Spleen (tissue), 11 donors: Measurements from ENCODE around the gene ZNF385B. TPM values are rescaled to one million over a fixed set of nuclear protein-coding genes. Genes with fewer than 3 reads are reported as not detected.

Experiments used
- DNase-seq: peaks from one replicate; pipeline ENCODE4 v3.0.0-alpha.2; 2020
- H3K27ac ChIP-seq, 8 donors: fragments of 200-600 bp; sonication (generic) in 7 of 8; 1 replicate in 4 of 8; 2 replicates in 4 of 8; pipeline versions ENCODE4 v1.5.0 to v1.8.0; 2016 to 2021; ENCODE audit warnings: inconsistent platforms in 4 of 8, mild to moderate bottlenecking in 4 of 8, moderate library complexity in 1 of 8
- H3K27me3 ChIP-seq, 7 donors: fragments of 200-600 bp; sonication (generic) in 6 of 7; replicated peaks in 1 of 7; 1 replicate in 4 of 7; 2 replicates in 3 of 7; pipeline versions ENCODE4 v1.5.0 to v1.8.0; 2016 to 2021; ENCODE audit warnings: inconsistent platforms in 3 of 7, mild to moderate bottlenecking in 1 of 7
- H3K36me3 ChIP-seq, 6 donors: fragments of 200-600 bp; sonication (generic) in 5 of 6; 1 replicate in 4 of 6; 2 replicates in 2 of 6; pipeline versions ENCODE4 v1.5.0 to v1.8.0; 2016 to 2021; ENCODE audit warnings: inconsistent platforms in 2 of 6
- H3K4me1 ChIP-seq, 6 donors: fragments of 200-600 bp; sonication (generic) in 5 of 6; 1 replicate in 3 of 6; 2 replicates in 3 of 6; pipeline versions ENCODE4 v1.5.0 to v1.8.0; 2016 to 2021; ENCODE audit warnings: inconsistent platforms in 3 of 6
- H3K4me3 ChIP-seq, 8 donors: fragments of 200-600 bp; sonication (generic) in 7 of 8; 1 replicate in 4 of 8; 2 replicates in 4 of 8; pipeline versions ENCODE4 v1.5.0 to v1.8.0; 2016 to 2021; ENCODE audit warnings: inconsistent platforms in 4 of 8, mild to moderate bottlenecking in 4 of 8, moderate library complexity in 2 of 8
- H3K9me3 ChIP-seq, 8 donors: fragments of 200-600 bp; sonication (generic) in 7 of 8; 1 replicate in 4 of 8; 2 replicates in 4 of 8; pipeline versions ENCODE4 v1.5.0 to v1.8.0; 2016 to 2021; ENCODE audit warnings: inconsistent platforms in 4 of 8
- CTCF ChIP-seq, 11 experiments: fragments of 200-600 bp in 7 of 11; fragments of 450-650 bp in 4 of 11; sonication (generic) in 4 of 11; IDR thresholded peaks in 8 of 11; conservative IDR thresholded peaks in 3 of 11; 1 replicate in 7 of 11; 2 replicates in 4 of 11; pipeline versions ENCODE4 v1.4.0 to v1.8.0; 2016 to 2021; ENCODE audit warnings: antibody characterized with exemption in 11 of 11, inconsistent platforms in 4 of 11, mild to moderate bottlenecking in 1 of 11
- POLR2A ChIP-seq, 3 donors: fragments of 450-650 bp; IDR thresholded peaks; one replicate each; pipeline ENCODE4 v1.5.1; 2017; ENCODE audit warnings: antibody characterized with exemption in 3 of 3, mild to moderate bottlenecking in 1 of 3
- POLR2AphosphoS5 ChIP-seq, 3 donors: sonication (generic); formaldehyde crosslinking; IDR thresholded peaks; one replicate each; pipeline ENCODE4 v1.5.1; 2017; ENCODE audit warnings: antibody characterized with exemption in 3 of 3
- WGBS, 5 donors: extraction: QIAGEN DNeasy Blood & Tissue Kit in 3 of 5; methylation state at CpG; one replicate each; pipeline versions ENCODE4 v1.1.5 to v1.1.7; 2013 to 2018; 5-methylcytosine and 5-hydroxymethylcytosine counted together
- intact Hi-C: fragments of 100-400 bp; cut with DNase I; formaldehyde crosslinking; loops from one replicate; pipeline ENCODE4 v1.15.0; 2023; ENCODE audit warnings: low total_unique reads
- polyA plus RNA-seq, 3 donors: library from polyadenylated mRNA; stranded (reverse); fragments of 200-250 nt; gene quantifications; one replicate each; pipeline ENCODE4 v1.2.1, GENCODE V29; 2013
- total RNA-seq, 7 donors: library from RNA; depleted of rRNA in 3 of 7; stranded (reverse); fragments of >200 nt in 3 of 7; fragmentation: NEBNext Ultra II Directional in 4 of 7; extraction: Animal tissue kit (Norgen Biotek cat#: 25700) in 4 of 7; gene quantifications; one replicate each; pipeline versions ENCODE4 v1.1.0 to v1.2.1, GENCODE V29; 2016 to 2021
- donor health status: healthy with polysubstance abuse.
- donor health status: DM: no; HTN: no; CAD: no; lungs with moderate emphysema.
- donor health status: DM: no; HTN: no; CAD: no.
- donor health status: Bipolar disorder and iron deficiency.
- donor health status: healthy.
- donor health status: DM: no; HTN: no; CAD: no.
- donor health status: DM: yes; HTN: yes; CAD: no.

ZNF385B gene
- total and polyA plus RNA-seq, 10 donors = 0.03 to 4.3 (median 0.37) TPM; not detected in 3

DNA sequence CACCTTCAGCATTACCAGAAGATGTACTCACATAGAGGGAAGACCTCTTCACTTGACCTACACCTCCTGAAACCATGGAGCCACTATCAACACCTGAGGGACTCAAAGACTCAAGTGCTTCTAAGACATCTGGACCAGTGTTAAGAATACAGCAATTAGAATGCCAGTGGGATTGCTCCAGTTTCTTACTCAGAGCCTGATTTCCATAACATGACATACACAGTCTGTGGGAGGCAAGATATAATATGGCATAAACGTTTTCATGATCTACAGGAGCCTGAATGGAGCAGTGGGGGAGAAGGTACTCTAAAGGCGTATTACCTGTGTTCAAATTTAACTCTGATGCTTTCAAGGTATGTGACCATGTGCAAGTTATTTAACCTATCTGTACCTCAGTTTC, 57.2 kb downstream of the ZNF385B start:
- no peak for TF ChIP-seq POLR2AphosphoS5 (IDR thresholded peaks at IDR 0.05)
- TF ChIP-seq CTCF (IDR thresholded peaks at IDR 0.05 in 8 of 11, conservative IDR thresholded peaks at IDR 0.05 in 3 of 11) = no peak
- TF ChIP-seq POLR2A (IDR thresholded peaks at IDR 0.05) = no peak
- Histone ChIP-seq H3K36me3 (no peaks in the 10 kb centered on the region), H3K4me3 (no peak overlapping the region), H3K9me3 (no peaks in the 10 kb centered on the region), H3K27ac (no peak overlapping the region), H3K27me3 (no peaks in the 10 kb centered on the region), H3K4me1 (no peaks in the 10 kb centered on the region)
- intact Hi-C loops = no loop called here
- DNase-seq = no peak
- WGBS, 5 donors = 57 to 70% (median 61%) methylated on average over 2 of the region's 2 CpGs

GRCh38 chr2:179802051-179802882, 59.1 kb downstream of the ZNF385B start:
- Histone ChIP-seq H3K9me3 (no peaks in the 10 kb centered on the region), H3K27ac (no peak overlapping the region), H3K4me3 (no peak overlapping the region), H3K27me3 (no peaks in the 10 kb centered on the region), H3K36me3 (no peaks in the 10 kb centered on the region), H3K4me1 (no peaks in the 10 kb centered on the region)
- intact Hi-C loops = no loop called here
- WGBS, 5 donors = 61 to 72% (median 68%) methylated on average over 2 of the region's 2 CpGs
- no peak for DNase-seq
- TF ChIP-seq POLR2AphosphoS5 (IDR thresholded peaks at IDR 0.05) = no peak
- no peak for TF ChIP-seq POLR2A (IDR thresholded peaks at IDR 0.05)
- TF ChIP-seq CTCF (IDR thresholded peaks at IDR 0.05 in 8 of 11, conservative IDR thresholded peaks at IDR 0.05 in 3 of 11) = no peak

- no peak for DNase-seq
- Histone ChIP-seq H3K4me1 (no peaks in the 10 kb centered on the region), H3K36me3 (no peaks in the 10 kb centered on the region), H3K4me3 (no peak overlapping the region), H3K27me3 (no peaks in the 10 kb centered on the region), H3K9me3 (no peaks in the 10 kb centered on the region), H3K27ac (no peak overlapping the region)
- intact Hi-C loops = no loop called here
- TF ChIP-seq CTCF (IDR thresholded peaks at IDR 0.05 in 8 of 11, conservative IDR thresholded peaks at IDR 0.05 in 3 of 11) (no peak), POLR2AphosphoS5 (IDR thresholded peaks at IDR 0.05) (no peak), POLR2A (IDR thresholded peaks at IDR 0.05) (no peak)
Measured at GRCh38 chr2:179800776-179801175, 60.6 kb downstream of the ZNF385B start.

- no peaks in the 10 kb centered on the region for H3K9me3 ChIP-seq
- no peak overlapping the region for H3K4me3 ChIP-seq
- TF ChIP-seq POLR2A (IDR thresholded peaks at IDR 0.05) = no peak
- TF ChIP-seq CTCF (IDR thresholded peaks at IDR 0.05 in 8 of 11, conservative IDR thresholded peaks at IDR 0.05 in 3 of 11) = no peak
- no peak for TF ChIP-seq POLR2AphosphoS5 (IDR thresholded peaks at IDR 0.05)
- intact Hi-C loops = no loop called here
- WGBS, 5 donors = 69 to 85% (median 70%) methylated on average over 5 of the region's 5 CpGs
- H3K27me3 ChIP-seq = no peaks in the 10 kb centered on the region
- no peaks in the 10 kb centered on the region for H3K4me1 ChIP-seq
- H3K27ac ChIP-seq = no peak overlapping the region
- no peaks in the 10 kb centered on the region for H3K36me3 ChIP-seq
- no peak for DNase-seq
Measured at GRCh38 chr2:179796213-179797007, 65.0 kb downstream of the ZNF385B start.
